HEK293 (cell line): ENCODE results near the gene PRTN3.
A peak's percentile ranks its signal among the peaks of the same experiment; 100 is the strongest.

Experiments
- ATF2 ChIP-seq: fragments of 450-650 bp; formaldehyde crosslinking; IDR thresholded peaks from 2 replicates; pipeline ENCODE4 v1.5.1; 2016; ENCODE audit warnings: missing biosample characterization, missing genetic modification characterization, low read depth
- GLI4 ChIP-seq: fragments of 450-650 bp; formaldehyde crosslinking; IDR thresholded peaks from 2 replicates; pipeline ENCODE4 v1.5.1; 2016; ENCODE audit warnings: missing biosample characterization, missing genetic modification characterization
- GLIS1 ChIP-seq: fragments of 450-650 bp; formaldehyde crosslinking; IDR thresholded peaks from 2 replicates; pipeline ENCODE4 v1.5.1; 2016; ENCODE audit warnings: missing biosample characterization, missing genetic modification characterization
- GLIS2 ChIP-seq: fragments of 450-650 bp; formaldehyde crosslinking; IDR thresholded peaks from 2 replicates; pipeline ENCODE4 v1.5.1; 2016; ENCODE audit warnings: missing biosample characterization, missing genetic modification characterization
- RBAK ChIP-seq: fragments of 450-650 bp; formaldehyde crosslinking; IDR thresholded peaks from 2 replicates; pipeline ENCODE4 v1.5.1; 2016; ENCODE audit warnings: missing biosample characterization, missing genetic modification characterization
- REPIN1 ChIP-seq: fragments of 450-650 bp; formaldehyde crosslinking; IDR thresholded peaks from 2 replicates; pipeline ENCODE4 v1.5.1; 2017; ENCODE audit warnings: missing biosample characterization, missing genetic modification characterization, low read depth
- ZBTB17 ChIP-seq: fragments of 450-650 bp; formaldehyde crosslinking; IDR thresholded peaks from 2 replicates; pipeline ENCODE4 v1.5.1; 2016; ENCODE audit warnings: missing biosample characterization, missing genetic modification characterization
- ZFP37 ChIP-seq: fragments of 450-650 bp; formaldehyde crosslinking; IDR thresholded peaks from 2 replicates; pipeline ENCODE4 v1.5.1; 2016; ENCODE audit warnings: missing biosample characterization, missing genetic modification characterization
- ZNF155 ChIP-seq: fragments of 450-650 bp; formaldehyde crosslinking; IDR thresholded peaks from 2 replicates; pipeline ENCODE4 v1.5.1; 2016; ENCODE audit warnings: missing biosample characterization, missing genetic modification characterization
- ZNF157 ChIP-seq: fragments of 450-650 bp; formaldehyde crosslinking; IDR thresholded peaks from 2 replicates; pipeline ENCODE4 v1.5.1; 2016; ENCODE audit warnings: missing biosample characterization, missing genetic modification characterization
- ZNF239 ChIP-seq: fragments of 450-650 bp; formaldehyde crosslinking; IDR thresholded peaks from 2 replicates; pipeline ENCODE4 v1.5.1; 2016; ENCODE audit warnings: missing biosample characterization, missing genetic modification characterization
- ZNF24 ChIP-seq: fragments of 450-650 bp; formaldehyde crosslinking; IDR thresholded peaks from 2 replicates; pipeline ENCODE4 v1.5.1; 2016; ENCODE audit warnings: missing biosample characterization, missing genetic modification characterization
- ZNF37A ChIP-seq: fragments of 450-650 bp; IDR thresholded peaks from 2 replicates; pipeline ENCODE4 v1.5.1; 2018; ENCODE audit warnings: missing biosample characterization, missing genetic modification characterization
- ZNF449 ChIP-seq: fragments of 450-650 bp; formaldehyde crosslinking; IDR thresholded peaks from 2 replicates; pipeline ENCODE4 v1.5.1; 2017; ENCODE audit warnings: missing biosample characterization, mild to moderate bottlenecking, missing genetic modification characterization, moderate library complexity
- ZNF48 ChIP-seq: fragments of 450-650 bp; formaldehyde crosslinking; IDR thresholded peaks from 2 replicates; pipeline ENCODE4 v1.5.1; 2016; ENCODE audit warnings: missing biosample characterization, missing genetic modification characterization
- ZNF501 ChIP-seq: fragments of 450-650 bp; formaldehyde crosslinking; IDR thresholded peaks from 2 replicates; pipeline ENCODE4 v1.5.1; 2016; ENCODE audit warnings: missing biosample characterization, missing genetic modification characterization
- ZNF518A ChIP-seq: fragments of 450-650 bp; formaldehyde crosslinking; conservative IDR thresholded peaks from 2 replicates; pipeline ENCODE4 v1.5.1; 2016; ENCODE audit warnings: low read depth, missing biosample characterization, missing genetic modification characterization
- ZNF549 ChIP-seq: fragments of 450-650 bp; IDR thresholded peaks from 2 replicates; pipeline ENCODE4 v1.5.1; 2018; ENCODE audit warnings: missing biosample characterization, missing genetic modification characterization, mild to moderate bottlenecking, inconsistent platforms, moderate library complexity
- ZNF677 ChIP-seq: fragments of 450-650 bp; IDR thresholded peaks from 2 replicates; pipeline ENCODE4 v1.5.0; 2018; ENCODE audit warnings: missing biosample characterization, mild to moderate bottlenecking, missing genetic modification characterization, moderate library complexity
- ZNF830 ChIP-seq: fragments of 450-650 bp; IDR thresholded peaks from 2 replicates; pipeline ENCODE4 v1.5.0; 2018; ENCODE audit warnings: missing biosample characterization, missing genetic modification characterization, low read depth, mild to moderate bottlenecking, moderate library complexity
- TF ChIP-seq, protein P1 (sequence below): fragments of 450-650 bp; formaldehyde crosslinking; IDR thresholded peaks from 2 replicates; pipeline ENCODE4 v1.5.1; 2017; ENCODE audit warnings: missing biosample characterization, missing genetic modification characterization
- TF ChIP-seq, protein P2 (sequence below): fragments of 450-650 bp; formaldehyde crosslinking; IDR thresholded peaks from 2 replicates; pipeline ENCODE4 v1.5.1; 2016; ENCODE audit warnings: missing biosample characterization, missing genetic modification characterization, borderline replicate concordance
- TF ChIP-seq, protein P3 (sequence below): fragments of 450-650 bp; formaldehyde crosslinking; IDR thresholded peaks from 2 replicates; pipeline ENCODE4 v1.5.1; 2016; ENCODE audit warnings: missing biosample characterization, missing genetic modification characterization

PRTN3 gene

DNA sequence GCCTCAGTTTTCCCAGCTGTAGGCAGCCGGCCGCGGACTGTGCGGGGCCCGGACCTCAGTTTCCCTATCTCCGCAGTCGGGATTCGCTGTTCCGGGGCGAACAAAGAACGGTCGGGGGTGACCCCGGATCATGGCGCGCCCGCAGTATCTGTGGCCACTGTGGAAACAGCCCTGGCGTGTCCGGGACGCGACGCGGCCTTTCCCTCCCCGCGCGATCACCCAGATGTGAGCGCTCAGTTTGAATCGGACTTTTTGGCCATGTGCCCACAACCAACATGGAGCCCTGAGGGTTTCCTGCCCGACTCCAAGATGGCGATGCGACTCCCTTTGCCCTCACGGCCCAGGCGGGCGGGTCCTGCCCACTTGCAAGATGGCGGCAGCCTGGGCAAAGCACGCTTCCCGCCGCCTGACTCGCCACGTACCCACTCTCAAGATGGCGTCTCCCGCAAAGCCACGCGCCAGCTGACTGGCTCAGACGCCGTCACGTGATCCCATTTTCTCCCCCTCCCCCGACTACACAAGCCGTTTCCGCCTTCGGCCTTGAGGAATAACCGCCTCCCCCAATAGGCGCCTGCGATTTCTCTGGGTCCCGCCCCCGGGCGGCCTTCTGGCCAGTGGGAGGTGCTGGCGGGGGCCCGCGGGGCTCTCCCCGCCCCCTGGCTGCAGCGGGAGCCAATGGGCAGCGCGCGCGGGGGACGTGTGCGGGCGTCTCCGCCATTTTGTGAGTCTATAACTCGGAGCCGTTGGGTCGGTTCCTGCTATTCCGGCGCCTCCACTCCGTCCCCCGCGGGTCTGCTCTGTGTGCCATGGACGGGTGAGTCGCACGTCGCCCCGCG lies 43.9 kb upstream of the PRTN3 start, which contains the start of gene PTBP1 (continued):
- TF ChIP-seq GLIS2 (tag by site-specific recombination) (no peak), GLIS1 (tag by site-specific recombination) (peak; percentile 49; the same call in 1 of the 2 replicates), ZNF37A (tag by site-specific recombination) (no peak), ZNF518A (no peak), ZNF239 (tag by site-specific recombination) (no peak), ZNF677 (tag by site-specific recombination) (no peak), ZBTB17 (tag by site-specific recombination) (peak; percentile 77), ZFP37 (no peak), ZNF24 (tag by site-specific recombination) (peak; percentile 88), ZNF501 (tag by site-specific recombination) (peak; percentile 61; the same call in 1 of the 2 replicates), ATF2 (tag by site-specific recombination) (no peak), REPIN1 (tag by site-specific recombination) (no peak), ZNF157 (no peak), ZNF155 (tag by site-specific recombination) (no peak), ZNF48 (tag by site-specific recombination) (no peak), ZNF549 (no peak), GLI4 (tag by site-specific recombination) (no peak), RBAK (no peak), ZNF830 (tag by site-specific recombination) (no peak), ZNF449 (tag by site-specific recombination) (0 out of 2 replicates have a peak, but pooled peaks have one; percentile 22)
- TF ChIP-seq, protein P1, sequence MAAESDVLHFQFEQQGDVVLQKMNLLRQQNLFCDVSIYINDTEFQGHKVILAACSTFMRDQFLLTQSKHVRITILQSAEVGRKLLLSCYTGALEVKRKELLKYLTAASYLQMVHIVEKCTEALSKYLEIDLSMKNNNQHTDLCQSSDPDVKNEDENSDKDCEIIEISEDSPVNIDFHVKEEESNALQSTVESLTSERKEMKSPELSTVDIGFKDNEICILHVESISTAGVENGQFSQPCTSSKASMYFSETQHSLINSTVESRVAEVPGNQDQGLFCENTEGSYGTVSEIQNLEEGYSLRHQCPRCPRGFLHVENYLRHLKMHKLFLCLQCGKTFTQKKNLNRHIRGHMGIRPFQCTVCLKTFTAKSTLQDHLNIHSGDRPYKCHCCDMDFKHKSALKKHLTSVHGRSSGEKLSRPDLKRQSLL (tag by site-specific recombination), result peak; percentile 66
- TF ChIP-seq, protein P2, sequence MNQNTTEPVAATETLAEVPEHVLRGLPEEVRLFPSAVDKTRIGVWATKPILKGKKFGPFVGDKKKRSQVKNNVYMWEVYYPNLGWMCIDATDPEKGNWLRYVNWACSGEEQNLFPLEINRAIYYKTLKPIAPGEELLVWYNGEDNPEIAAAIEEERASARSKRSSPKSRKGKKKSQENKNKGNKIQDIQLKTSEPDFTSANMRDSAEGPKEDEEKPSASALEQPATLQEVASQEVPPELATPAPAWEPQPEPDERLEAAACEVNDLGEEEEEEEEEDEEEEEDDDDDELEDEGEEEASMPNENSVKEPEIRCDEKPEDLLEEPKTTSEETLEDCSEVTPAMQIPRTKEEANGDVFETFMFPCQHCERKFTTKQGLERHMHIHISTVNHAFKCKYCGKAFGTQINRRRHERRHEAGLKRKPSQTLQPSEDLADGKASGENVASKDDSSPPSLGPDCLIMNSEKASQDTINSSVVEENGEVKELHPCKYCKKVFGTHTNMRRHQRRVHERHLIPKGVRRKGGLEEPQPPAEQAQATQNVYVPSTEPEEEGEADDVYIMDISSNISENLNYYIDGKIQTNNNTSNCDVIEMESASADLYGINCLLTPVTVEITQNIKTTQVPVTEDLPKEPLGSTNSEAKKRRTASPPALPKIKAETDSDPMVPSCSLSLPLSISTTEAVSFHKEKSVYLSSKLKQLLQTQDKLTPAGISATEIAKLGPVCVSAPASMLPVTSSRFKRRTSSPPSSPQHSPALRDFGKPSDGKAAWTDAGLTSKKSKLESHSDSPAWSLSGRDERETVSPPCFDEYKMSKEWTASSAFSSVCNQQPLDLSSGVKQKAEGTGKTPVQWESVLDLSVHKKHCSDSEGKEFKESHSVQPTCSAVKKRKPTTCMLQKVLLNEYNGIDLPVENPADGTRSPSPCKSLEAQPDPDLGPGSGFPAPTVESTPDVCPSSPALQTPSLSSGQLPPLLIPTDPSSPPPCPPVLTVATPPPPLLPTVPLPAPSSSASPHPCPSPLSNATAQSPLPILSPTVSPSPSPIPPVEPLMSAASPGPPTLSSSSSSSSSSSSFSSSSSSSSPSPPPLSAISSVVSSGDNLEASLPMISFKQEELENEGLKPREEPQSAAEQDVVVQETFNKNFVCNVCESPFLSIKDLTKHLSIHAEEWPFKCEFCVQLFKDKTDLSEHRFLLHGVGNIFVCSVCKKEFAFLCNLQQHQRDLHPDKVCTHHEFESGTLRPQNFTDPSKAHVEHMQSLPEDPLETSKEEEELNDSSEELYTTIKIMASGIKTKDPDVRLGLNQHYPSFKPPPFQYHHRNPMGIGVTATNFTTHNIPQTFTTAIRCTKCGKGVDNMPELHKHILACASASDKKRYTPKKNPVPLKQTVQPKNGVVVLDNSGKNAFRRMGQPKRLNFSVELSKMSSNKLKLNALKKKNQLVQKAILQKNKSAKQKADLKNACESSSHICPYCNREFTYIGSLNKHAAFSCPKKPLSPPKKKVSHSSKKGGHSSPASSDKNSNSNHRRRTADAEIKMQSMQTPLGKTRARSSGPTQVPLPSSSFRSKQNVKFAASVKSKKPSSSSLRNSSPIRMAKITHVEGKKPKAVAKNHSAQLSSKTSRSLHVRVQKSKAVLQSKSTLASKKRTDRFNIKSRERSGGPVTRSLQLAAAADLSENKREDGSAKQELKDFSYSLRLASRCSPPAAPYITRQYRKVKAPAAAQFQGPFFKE, result no peak
- TF ChIP-seq, protein P3, sequence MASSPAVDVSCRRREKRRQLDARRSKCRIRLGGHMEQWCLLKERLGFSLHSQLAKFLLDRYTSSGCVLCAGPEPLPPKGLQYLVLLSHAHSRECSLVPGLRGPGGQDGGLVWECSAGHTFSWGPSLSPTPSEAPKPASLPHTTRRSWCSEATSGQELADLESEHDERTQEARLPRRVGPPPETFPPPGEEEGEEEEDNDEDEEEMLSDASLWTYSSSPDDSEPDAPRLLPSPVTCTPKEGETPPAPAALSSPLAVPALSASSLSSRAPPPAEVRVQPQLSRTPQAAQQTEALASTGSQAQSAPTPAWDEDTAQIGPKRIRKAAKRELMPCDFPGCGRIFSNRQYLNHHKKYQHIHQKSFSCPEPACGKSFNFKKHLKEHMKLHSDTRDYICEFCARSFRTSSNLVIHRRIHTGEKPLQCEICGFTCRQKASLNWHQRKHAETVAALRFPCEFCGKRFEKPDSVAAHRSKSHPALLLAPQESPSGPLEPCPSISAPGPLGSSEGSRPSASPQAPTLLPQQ (tag by site-specific recombination), result peak; percentile 74
